NT2/D1 (cell line): ENCODE results near the gene MAD1L1.

Experiments
- DNase-seq: peaks from one replicate; pipeline ENCODE4 v3.0.0-alpha.2; 2011; ENCODE audit warnings: low read depth, low spot score
- H3K27me3 ChIP-seq: 2 replicates; pipeline ENCODE4 v1.6.0; 2011; ENCODE audit warnings: mild to moderate bottlenecking; ENCODE audit not compliant: insufficient read length, insufficient read depth
- H3K36me3 ChIP-seq: 2 replicates; pipeline ENCODE4 v1.6.1; 2011; ENCODE audit warnings: mild to moderate bottlenecking, low read length, mixed read lengths; ENCODE audit not compliant: insufficient read depth, insufficient read length
- H3K4me1 ChIP-seq: 2 replicates; pipeline ENCODE4 v1.5.1; 2011; ENCODE audit not compliant: insufficient read depth, insufficient read length
- H3K4me3 ChIP-seq: 2 replicates; pipeline ENCODE4 v1.5.1; 2011; ENCODE audit warnings: low read depth; ENCODE audit not compliant: insufficient read length
- H3K9ac ChIP-seq: 2 replicates; pipeline ENCODE4 v1.6.0; 2011; ENCODE audit warnings: low read depth; ENCODE audit not compliant: insufficient read length
- H3K9me3 ChIP-seq: 2 replicates; pipeline ENCODE4 v1.5.1; 2011; ENCODE audit warnings: mild to moderate bottlenecking, low read length; ENCODE audit not compliant: insufficient read depth
- SUZ12 ChIP-seq: IDR thresholded peaks from 2 replicates; pipeline ENCODE4 v1.6.1; 2011; ENCODE audit not compliant: insufficient read length, insufficient read depth; ENCODE audit errors: extremely low read depth
- YY1 ChIP-seq: IDR thresholded peaks from 2 replicates; pipeline ENCODE4 v1.6.1; 2011; ENCODE audit not compliant: insufficient read length, insufficient read depth
- ZNF274 ChIP-seq: IDR thresholded peaks from 2 replicates; pipeline ENCODE4 v1.6.1; 2011; ENCODE audit warnings: mild to moderate bottlenecking, low read depth, low read length

Gene MAD1L1

DNA sequence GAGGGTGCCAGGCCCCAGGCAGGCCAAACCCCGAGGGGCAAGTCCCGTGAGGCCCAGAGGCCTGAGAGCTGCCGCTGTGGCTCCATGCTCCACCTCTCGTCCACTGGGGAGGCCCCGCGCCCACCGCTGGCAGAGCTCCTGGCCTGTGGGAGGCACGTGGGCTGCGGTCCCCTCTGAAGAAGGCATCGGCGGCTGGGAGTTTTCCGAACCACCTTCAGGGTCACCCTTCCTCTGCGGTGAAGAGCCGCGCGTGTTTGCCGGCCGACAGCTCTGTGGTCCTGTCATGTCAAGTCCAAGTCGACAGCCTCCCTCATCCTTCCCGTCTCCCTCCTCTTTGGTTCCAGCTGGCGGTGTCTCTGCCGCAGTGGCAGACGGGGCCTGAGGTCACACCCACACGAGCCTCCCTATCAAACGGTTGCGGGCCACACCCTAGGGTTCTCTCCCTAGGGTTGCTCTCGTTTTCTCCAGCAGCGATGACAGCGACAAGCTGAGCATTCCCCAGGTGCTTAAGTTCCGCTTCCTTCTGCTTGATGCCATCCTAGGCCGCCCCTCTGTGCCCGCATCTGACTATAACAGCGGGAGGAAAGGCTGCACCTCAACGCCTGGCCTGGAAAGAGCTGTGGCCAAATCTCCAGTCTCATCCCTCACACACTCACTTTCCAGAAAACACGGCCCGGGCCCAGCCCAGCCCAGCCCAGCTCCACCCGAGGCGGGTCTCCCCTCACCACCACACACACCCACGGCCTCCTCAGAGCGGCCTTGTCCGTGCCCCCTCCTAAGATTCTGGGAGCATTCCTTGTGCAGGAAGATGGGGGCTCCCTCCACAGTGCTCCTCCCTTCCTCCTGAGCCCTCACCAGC lies 377.6 kb downstream of the MAD1L1 start:
- Histone ChIP-seq H3K4me3 (no peak overlapping the region), H3K27me3 (peaks cover under 1% of the 10 kb centered on the region), H3K4me1 (peaks cover 24% of the 10 kb centered on the region), H3K36me3 (no peaks in the 10 kb centered on the region), H3K9ac (no peak overlapping the region), H3K9me3 (no peaks in the 10 kb centered on the region)
- no peak for DNase-seq
- no peak for TF ChIP-seq YY1
- TF ChIP-seq SUZ12: no peak
- no peak for TF ChIP-seq ZNF274

DNA sequence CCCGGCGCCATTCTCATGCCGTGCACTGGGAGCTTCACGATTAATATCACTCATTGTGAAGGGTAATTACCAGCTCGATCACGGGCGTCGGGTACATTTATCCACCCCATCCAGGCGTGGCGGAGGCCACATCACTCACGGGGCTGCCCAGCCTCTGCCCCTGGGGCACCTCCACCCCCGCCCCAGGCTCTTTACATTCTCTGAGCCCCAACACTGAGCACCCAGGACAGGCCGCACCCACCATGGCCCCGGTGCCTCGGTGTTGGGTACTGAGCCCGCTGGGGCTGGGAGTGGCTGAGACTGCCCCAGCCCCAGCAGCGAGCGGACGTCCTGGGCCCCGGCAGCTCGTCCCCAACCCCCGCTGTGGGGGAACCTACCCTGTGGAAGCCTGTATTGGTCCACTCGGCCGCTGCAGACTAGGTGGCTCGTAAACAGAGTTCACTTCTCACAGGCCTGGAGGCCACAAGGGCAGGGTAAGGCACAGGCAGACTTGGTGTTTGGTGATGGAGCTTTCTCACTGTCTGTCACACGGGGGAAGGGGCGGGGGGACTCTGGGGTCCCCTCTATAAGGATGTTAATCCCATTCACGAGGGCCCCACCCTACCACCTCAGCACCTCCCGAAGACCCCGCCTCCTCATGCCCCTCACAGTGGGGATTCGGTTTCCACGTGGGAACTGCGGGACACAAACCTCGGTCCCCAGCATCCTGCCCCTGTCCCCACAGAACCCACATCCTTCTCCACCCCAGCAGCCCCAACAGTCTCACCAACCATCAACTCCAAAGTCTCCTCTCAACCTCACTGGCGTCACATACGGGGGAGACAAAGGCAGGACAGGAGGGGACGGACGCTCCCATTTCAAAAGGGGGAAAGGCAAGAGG lies 378.5 kb downstream of the MAD1L1 start:
- Histone ChIP-seq H3K36me3 (no peaks in the 10 kb centered on the region), H3K27me3 (no peaks in the 10 kb centered on the region), H3K9me3 (no peaks in the 10 kb centered on the region), H3K4me3 (no peak overlapping the region), H3K4me1 (peaks cover 27% of the 10 kb centered on the region), H3K9ac (no peak overlapping the region)
- TF ChIP-seq ZNF274: no peak
- TF ChIP-seq YY1: no peak
- no peak for TF ChIP-seq SUZ12
- DNase-seq: no peak

DNA sequence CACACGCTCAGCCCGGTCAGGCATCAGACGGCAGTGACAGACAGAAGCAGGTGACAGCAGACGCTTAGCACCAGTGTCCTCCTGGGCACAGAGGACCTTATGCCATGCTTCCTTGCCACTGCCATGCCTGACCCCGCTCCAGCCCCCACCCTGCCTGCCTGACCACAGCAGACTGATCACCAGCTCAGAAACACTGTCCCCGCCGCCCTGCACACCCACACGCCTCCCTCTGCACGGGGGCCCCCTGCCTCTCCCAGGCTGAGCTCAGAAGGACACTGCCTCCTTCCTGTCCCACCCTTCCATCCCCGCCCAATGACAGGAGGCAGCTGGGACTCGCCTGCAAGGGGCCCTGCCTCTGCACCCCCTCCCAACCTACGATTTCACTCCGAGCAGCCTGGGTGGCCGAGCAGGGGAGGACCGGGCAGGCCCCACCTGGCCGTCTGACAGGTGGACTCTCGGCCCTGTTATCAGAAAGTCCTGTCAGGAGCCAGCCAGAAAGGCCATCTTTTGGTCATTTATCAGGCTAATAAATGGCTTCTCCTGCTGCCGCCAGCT lies 379.2 kb downstream of the MAD1L1 start:
- H3K36me3 ChIP-seq: peaks cover 5% of the 10 kb centered on the region
- no peaks in the 10 kb centered on the region for H3K9me3 ChIP-seq
- H3K4me1 ChIP-seq: peaks cover 31% of the 10 kb centered on the region
- H3K4me3 ChIP-seq: no peak overlapping the region
- TF ChIP-seq SUZ12 (no peak), ZNF274 (no peak), YY1 (no peak)
- peak overlapping the region; percentile 32 for H3K9ac ChIP-seq
- no peak for DNase-seq
- no peaks in the 10 kb centered on the region for H3K27me3 ChIP-seq

DNA sequence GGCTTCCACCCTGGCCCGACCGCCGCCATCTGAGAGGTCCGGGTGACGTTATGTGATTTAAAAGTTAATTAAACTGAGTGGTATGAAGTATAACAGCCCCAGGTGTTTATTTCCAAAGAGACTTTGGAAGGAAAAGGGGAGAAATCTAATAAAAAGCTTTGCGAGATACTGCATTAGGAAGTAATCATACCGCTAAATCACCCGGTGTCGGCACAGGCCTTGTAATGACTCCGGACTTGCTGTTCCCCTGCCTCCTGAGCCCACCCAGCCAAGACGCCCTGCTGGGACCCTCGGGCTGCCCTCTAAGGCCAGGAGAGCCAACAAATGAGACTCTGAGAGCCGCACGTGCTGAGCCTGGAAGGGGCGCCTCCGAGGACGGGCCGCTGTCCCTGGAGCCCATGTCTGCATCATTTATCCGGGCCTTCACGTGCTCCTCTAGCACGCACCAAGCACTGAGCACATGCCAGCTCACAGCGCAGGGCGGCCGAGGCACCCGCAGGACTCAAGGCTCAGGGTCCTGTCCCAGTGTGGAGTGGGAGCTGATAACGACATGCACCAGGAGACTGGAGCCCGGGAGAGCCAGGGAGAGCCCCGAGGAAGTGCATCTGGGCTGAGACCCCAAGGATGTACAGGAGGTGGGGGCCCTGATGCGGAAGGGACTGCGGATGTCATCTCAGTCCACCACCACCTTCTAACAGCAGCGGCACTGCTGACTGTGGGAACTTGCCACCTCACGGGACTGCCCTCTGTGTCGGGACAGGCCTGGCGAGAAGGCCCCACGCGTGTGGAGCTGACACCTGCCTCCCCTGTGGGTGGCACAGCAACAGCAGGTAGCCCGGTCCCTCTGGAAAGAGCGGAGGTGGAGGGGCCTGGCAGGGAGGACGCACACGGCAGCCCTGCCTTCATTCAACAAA lies 380.0 kb downstream of the MAD1L1 start:
- no peak for DNase-seq
- peaks cover 10% of the 10 kb centered on the region for H3K36me3 ChIP-seq

DNA sequence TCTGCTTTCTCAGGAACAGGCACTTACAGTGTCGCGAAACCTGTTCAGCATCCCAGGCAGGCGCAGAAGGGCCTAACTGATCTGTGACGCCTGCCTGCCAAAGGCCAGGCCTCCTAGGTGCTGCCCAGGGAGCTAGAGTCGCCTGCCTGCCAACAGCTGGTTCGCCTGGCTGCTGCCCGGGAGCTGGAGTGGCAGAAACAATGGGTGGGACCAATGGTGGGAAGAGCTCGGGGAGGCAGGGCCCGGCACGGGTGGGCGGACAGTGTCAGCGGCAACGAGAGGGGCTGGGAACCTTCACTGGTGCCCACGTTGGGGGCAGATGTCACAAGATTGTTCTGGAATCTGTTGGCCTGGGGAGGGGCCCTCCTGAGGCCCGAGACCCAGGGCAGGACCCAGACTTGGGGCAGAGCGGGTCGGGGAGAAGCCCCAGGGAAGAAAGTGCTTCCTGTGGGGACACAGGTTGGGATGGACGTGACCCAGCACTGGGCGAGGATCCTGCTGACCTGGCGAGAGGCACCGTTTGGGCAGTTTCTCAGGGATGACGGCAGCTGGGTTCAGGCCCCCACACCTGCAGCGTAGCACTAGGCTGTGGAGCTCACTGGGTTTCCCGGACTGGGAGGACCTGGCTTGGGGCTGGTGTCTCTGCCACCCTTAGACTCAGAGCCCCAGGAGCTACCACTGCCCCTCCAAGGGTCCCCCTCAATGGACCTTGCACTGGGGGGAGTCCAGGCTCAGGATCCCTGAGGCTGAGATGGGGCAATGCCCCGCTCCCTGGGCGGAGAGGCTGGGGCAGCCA lies 380.8 kb downstream of the MAD1L1 start:
- H3K9me3 ChIP-seq: no peaks in the 10 kb centered on the region
- H3K36me3 ChIP-seq: peaks cover 10% of the 10 kb centered on the region
- no peak overlapping the region for H3K9ac ChIP-seq
- H3K4me1 ChIP-seq: peaks cover 30% of the 10 kb centered on the region
- no peak overlapping the region for H3K4me3 ChIP-seq
- no peak for DNase-seq
- H3K27me3 ChIP-seq: no peaks in the 10 kb centered on the region
- TF ChIP-seq ZNF274 (no peak), SUZ12 (no peak), YY1 (no peak)

More for the DNA sequence above, 380.0 kb downstream of the MAD1L1 start:
- no peak for TF ChIP-seq ZNF274
- TF ChIP-seq YY1: no peak
- no peak for TF ChIP-seq SUZ12
- H3K9me3 ChIP-seq: no peaks in the 10 kb centered on the region
- H3K4me3 ChIP-seq: no peak overlapping the region
- peak overlapping the region; percentile 32 for H3K9ac ChIP-seq
- H3K4me1 ChIP-seq: peaks cover 31% of the 10 kb centered on the region
- H3K27me3 ChIP-seq: no peaks in the 10 kb centered on the region

DNA sequence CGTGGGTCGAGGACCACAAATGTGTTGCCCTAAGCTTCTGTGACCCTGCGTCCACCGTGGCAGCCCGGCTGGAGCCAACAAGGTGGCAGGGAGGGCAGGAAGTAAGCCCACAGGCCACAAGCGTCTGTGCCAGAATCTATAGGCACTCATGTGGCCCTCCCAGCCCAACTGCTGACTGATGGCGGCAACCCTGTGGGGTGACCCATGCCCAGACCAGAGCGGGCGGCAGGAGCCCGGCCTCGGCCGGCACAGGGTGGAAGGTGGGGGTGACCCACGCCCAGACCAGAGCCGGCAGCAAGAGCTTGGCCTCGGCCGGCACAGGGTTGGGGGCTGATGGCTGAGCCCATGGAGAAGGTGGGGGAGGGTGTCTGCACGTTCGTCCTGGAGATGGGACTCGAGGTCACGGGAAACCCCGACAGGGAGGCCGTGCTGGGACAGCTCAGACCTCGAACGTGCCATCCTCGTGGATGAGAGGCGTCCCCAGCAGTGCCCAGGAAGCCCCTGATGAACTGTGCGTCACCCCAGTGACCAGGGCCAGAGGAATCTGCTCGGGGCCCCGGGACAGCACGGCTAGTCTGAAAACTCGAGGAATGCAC lies 381.7 kb downstream of the MAD1L1 start:
- no peak for DNase-seq
- TF ChIP-seq ZNF274: no peak
- no peak for TF ChIP-seq YY1
- TF ChIP-seq SUZ12: no peak
- no peaks in the 10 kb centered on the region for H3K9me3 ChIP-seq
- no peak overlapping the region for H3K9ac ChIP-seq
- H3K4me1 ChIP-seq: peaks cover 28% of the 10 kb centered on the region
- no peaks in the 10 kb centered on the region for H3K27me3 ChIP-seq
- H3K4me3 ChIP-seq: no peak overlapping the region
- H3K36me3 ChIP-seq: peaks cover 10% of the 10 kb centered on the region
